ENCODE data around the gene CLIP1. TPM values are rescaled to one million over a fixed set of nuclear protein-coding genes. Genes with fewer than 3 reads are reported as not detected.

CLIP1 gene
- polyA plus RNA-seq, 1 of the 3 experiments (the other 2 are of a cell fraction), result 33.9 TPM

DNA sequence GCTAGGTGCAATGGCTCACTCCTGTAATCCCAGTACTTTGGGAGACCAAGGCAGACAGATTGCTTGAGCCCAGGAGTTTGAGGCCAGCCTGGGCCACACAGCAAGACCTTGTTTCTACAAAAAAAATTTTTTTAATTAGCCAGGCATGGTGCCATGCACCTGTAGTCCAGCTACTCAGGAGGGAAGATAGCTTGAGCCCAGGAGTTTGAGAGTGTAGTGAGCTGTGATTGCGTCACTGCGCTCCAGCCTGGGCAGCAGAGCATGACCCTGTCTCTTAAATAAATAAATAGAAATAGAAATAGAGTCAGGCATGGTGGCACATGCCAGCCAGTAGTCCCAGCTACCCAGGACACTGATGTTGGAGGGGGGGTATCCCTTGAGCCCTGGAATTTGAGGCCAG lies 36.7 kb upstream of the CLIP1 start (continued):
- TF ChIP-seq SIN3A (IDR thresholded peaks at IDR 0.05; ENCODE audit: borderline replicate concordance, low read depth, low read length), result no peak
- TF ChIP-seq EP300 (IDR thresholded peaks at IDR 0.05; ENCODE audit: borderline replicate concordance in 1 of 2, low read depth in 1 of 2, low read length in 1 of 2), result no peak

DNA sequence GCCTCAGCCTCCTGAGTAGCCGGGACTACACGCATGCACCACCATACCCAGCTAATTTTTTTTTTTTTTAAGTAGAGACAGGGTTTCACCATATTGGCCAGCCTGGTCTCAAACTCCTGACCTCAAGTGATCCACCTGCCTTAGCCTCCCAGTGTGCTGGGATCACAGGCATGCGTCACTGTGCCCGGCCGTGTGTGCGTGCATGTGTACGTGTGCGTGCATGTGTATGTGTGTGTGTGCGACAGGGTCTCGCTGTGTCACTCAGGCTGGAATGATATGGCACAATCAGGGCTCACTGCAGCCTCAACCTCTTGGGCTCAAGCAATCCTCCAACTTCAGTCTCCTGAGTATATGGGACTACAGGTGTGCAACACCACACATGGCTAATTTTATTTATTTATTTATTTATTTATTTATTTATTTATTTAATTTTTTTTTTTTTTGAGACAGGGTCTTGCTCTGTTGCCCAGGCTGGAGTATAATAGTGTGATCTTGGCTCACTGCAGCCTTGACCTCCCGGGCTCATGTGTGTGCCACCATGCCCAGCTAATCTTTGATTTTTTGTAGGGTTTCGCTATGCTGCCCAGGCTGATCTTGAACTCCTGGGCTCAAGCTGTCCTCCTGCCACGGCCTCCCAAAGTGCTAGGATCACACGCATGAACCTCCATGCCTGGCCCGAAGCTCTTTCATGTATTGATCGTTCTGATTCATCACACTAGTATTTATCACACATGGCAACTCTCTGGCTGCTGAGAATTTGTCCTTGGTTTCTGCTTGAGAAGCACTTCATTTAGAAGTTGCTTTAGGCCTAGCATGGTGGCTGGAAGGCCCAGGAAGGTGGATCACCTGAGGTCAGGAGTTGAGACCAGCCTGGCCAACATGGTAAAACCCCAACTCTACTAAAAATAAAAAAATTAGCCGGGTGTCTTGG lies 35.9 kb upstream of the CLIP1 start:
- no peak overlapping the region for H3K27ac ChIP-seq (ENCODE audit: low read depth in 2 of 2, low read length in 1 of 2)
- H3K4me1 ChIP-seq (ENCODE audit: control insufficient read depth in 1 of 2, insufficient read depth in 2 of 2, low read depth in 1 of 2, low read length in 1 of 2), result no peaks in the 10 kb centered on the region
- no peaks in the 10 kb centered on the region for H3K79me2 ChIP-seq (ENCODE audit: insufficient read depth)
- H3K9me2 ChIP-seq, result no peaks in the 10 kb centered on the region
- no peak overlapping the region for H2AFZ ChIP-seq (ENCODE audit: low read depth)
- POLR2A ChIA-PET, result no interaction called here
- H4K20me1 ChIP-seq (ENCODE audit: insufficient read depth), result no peaks in the 10 kb centered on the region
- CTCF ChIA-PET, result interaction anchor here (2.7 to 2.9 kb wide), 2 partner anchors 13 to 59 kb away, joined by 10 to 11 read pairs; no protein-coding TSS in a partner anchor
- peaks cover 3% of the 10 kb centered on the region for H3F3A ChIP-seq (replicated peaks; ENCODE audit: insufficient read depth)
- no peaks in the 10 kb centered on the region for H3K36me3 ChIP-seq (replicated peaks in 1 of 2; ENCODE audit: control insufficient read depth in 1 of 2, insufficient read depth in 2 of 2, low read length in 1 of 2)
- H3K27me3 ChIP-seq (ENCODE audit: insufficient read depth), result no peaks in the 10 kb centered on the region
- H3K4me3 ChIP-seq (ENCODE audit: low read depth in 2 of 2, low read length in 1 of 2), result no peak overlapping the region
- no peaks in the 10 kb centered on the region for H3K9me3 ChIP-seq
- H3K4me2 ChIP-seq, result no peak overlapping the region
- no peak for TF ChIP-seq CHD2 (IDR thresholded peaks at IDR 0.05; ENCODE audit: low read length, partially characterized antibody)
- TF ChIP-seq, protein P1, sequence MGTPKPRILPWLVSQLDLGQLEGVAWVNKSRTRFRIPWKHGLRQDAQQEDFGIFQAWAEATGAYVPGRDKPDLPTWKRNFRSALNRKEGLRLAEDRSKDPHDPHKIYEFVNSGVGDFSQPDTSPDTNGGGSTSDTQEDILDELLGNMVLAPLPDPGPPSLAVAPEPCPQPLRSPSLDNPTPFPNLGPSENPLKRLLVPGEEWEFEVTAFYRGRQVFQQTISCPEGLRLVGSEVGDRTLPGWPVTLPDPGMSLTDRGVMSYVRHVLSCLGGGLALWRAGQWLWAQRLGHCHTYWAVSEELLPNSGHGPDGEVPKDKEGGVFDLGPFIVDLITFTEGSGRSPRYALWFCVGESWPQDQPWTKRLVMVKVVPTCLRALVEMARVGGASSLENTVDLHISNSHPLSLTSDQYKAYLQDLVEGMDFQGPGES (IDR thresholded peaks at IDR 0.05; ENCODE audit: low read depth, low read length), result no peak
- TF ChIP-seq NRF1 (IDR thresholded peaks at IDR 0.05; ENCODE audit: low read depth, low read length), result no peak
- TF ChIP-seq, protein P2, sequence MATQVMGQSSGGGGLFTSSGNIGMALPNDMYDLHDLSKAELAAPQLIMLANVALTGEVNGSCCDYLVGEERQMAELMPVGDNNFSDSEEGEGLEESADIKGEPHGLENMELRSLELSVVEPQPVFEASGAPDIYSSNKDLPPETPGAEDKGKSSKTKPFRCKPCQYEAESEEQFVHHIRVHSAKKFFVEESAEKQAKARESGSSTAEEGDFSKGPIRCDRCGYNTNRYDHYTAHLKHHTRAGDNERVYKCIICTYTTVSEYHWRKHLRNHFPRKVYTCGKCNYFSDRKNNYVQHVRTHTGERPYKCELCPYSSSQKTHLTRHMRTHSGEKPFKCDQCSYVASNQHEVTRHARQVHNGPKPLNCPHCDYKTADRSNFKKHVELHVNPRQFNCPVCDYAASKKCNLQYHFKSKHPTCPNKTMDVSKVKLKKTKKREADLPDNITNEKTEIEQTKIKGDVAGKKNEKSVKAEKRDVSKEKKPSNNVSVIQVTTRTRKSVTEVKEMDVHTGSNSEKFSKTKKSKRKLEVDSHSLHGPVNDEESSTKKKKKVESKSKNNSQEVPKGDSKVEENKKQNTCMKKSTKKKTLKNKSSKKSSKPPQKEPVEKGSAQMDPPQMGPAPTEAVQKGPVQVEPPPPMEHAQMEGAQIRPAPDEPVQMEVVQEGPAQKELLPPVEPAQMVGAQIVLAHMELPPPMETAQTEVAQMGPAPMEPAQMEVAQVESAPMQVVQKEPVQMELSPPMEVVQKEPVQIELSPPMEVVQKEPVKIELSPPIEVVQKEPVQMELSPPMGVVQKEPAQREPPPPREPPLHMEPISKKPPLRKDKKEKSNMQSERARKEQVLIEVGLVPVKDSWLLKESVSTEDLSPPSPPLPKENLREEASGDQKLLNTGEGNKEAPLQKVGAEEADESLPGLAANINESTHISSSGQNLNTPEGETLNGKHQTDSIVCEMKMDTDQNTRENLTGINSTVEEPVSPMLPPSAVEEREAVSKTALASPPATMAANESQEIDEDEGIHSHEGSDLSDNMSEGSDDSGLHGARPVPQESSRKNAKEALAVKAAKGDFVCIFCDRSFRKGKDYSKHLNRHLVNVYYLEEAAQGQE (IDR thresholded peaks at IDR 0.05; ENCODE audit: low read depth, low read length), result no peak
- no peak for TF ChIP-seq FOXM1 (IDR thresholded peaks at IDR 0.05; ENCODE audit: low read depth)
- TF ChIP-seq, protein P3, sequence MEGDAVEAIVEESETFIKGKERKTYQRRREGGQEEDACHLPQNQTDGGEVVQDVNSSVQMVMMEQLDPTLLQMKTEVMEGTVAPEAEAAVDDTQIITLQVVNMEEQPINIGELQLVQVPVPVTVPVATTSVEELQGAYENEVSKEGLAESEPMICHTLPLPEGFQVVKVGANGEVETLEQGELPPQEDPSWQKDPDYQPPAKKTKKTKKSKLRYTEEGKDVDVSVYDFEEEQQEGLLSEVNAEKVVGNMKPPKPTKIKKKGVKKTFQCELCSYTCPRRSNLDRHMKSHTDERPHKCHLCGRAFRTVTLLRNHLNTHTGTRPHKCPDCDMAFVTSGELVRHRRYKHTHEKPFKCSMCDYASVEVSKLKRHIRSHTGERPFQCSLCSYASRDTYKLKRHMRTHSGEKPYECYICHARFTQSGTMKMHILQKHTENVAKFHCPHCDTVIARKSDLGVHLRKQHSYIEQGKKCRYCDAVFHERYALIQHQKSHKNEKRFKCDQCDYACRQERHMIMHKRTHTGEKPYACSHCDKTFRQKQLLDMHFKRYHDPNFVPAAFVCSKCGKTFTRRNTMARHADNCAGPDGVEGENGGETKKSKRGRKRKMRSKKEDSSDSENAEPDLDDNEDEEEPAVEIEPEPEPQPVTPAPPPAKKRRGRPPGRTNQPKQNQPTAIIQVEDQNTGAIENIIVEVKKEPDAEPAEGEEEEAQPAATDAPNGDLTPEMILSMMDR (IDR thresholded peaks at IDR 0.05), result no peak
- no peak for TF ChIP-seq RAD21 (IDR thresholded peaks at IDR 0.05; ENCODE audit: low read length)
- TF ChIP-seq TEAD4 (IDR thresholded peaks at IDR 0.05; ENCODE audit: borderline replicate concordance, insufficient read depth), result no peak
- TF ChIP-seq, protein P4, sequence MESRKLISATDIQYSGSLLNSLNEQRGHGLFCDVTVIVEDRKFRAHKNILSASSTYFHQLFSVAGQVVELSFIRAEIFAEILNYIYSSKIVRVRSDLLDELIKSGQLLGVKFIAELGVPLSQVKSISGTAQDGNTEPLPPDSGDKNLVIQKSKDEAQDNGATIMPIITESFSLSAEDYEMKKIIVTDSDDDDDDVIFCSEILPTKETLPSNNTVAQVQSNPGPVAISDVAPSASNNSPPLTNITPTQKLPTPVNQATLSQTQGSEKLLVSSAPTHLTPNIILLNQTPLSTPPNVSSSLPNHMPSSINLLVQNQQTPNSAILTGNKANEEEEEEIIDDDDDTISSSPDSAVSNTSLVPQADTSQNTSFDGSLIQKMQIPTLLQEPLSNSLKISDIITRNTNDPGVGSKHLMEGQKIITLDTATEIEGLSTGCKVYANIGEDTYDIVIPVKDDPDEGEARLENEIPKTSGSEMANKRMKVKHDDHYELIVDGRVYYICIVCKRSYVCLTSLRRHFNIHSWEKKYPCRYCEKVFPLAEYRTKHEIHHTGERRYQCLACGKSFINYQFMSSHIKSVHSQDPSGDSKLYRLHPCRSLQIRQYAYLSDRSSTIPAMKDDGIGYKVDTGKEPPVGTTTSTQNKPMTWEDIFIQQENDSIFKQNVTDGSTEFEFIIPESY (IDR thresholded peaks at IDR 0.05; ENCODE audit: borderline replicate concordance, low read depth), result no peak
- TF ChIP-seq RXRA (IDR thresholded peaks at IDR 0.05; ENCODE audit: borderline replicate concordance, low read depth), result no peak
- TF ChIP-seq, protein P5, sequence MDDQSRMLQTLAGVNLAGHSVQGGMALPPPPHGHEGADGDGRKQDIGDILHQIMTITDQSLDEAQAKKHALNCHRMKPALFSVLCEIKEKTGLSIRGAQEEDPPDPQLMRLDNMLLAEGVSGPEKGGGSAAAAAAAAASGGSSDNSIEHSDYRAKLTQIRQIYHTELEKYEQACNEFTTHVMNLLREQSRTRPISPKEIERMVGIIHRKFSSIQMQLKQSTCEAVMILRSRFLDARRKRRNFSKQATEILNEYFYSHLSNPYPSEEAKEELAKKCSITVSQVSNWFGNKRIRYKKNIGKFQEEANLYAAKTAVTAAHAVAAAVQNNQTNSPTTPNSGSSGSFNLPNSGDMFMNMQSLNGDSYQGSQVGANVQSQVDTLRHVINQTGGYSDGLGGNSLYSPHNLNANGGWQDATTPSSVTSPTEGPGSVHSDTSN (IDR thresholded peaks at IDR 0.05), result no peak
- no peak overlapping the region for H3K9ac ChIP-seq
- 95% methylated on average over 14 of the region's 17 CpGs for WGBS (ENCODE audit: low lambda C conversion rate)
- no peak for DNase-seq
